ENCODE measurements around the gene TBC1D22B.
"Not testable (repeated sequence)": the region's sequence is repeated elsewhere in the genome, so short reads cannot be mapped to it uniquely, and the experiment has no call there.

TBC1D22B gene

DNA sequence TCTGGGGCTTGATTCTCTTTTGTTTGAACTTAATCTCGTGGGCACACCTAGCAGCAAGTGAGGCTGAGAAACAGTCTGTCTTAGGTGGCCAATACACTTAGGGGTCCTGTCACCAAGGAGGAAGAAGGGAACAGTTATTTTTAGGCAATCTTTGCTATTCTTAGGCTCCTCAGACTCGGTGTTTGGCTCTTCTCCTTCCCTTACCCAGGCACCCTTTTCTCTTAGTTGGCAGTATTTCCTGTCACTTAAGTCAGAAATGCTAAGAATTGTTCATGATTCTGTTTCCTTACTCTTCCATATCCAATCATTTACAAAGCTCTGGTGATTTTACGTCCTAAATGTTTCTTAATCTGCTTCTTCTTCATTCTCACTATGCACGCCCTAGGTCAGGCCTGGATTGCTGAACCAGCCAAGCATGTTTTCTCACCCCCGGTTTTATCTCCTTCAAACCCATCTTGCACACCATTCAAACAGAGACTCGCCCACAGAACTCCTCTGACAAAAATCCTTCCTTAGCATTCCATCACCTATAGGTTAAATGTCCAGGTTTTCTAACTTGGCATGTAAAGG lies 45.6 kb downstream of the TBC1D22B start:
- no peak for DNase-seq (ENCODE audit: low read depth in 2 of 2)

DNA sequence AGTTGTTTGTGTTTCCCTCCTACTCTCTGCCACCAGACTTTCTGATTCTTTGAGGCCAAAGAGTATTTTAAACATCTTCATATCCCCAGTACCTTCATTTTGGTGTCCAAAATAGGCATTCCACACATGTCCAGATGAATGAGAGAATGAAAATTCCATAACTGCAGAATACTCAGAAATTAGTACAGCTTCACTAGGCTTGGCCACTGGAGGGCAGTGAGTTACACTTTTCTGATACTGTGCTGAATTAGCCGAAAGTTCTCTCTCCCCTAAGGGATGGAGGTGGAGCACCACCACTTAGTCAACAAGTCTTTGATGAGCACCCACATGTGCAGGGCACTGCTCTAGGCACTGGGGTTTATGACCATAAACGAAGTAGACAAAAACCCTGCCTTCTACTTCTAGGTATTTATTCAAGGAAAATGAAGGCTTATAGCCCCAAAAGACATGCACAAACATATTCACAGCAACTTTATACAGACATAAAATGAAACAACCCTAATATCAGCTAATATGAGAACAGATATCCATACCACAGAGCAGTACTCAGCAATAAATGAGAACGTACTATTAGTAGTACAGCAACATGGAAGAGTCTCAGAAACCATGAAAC lies 46.4 kb downstream of the TBC1D22B start:
- no peak for DNase-seq (ENCODE audit: low read depth in 2 of 2)

DNA sequence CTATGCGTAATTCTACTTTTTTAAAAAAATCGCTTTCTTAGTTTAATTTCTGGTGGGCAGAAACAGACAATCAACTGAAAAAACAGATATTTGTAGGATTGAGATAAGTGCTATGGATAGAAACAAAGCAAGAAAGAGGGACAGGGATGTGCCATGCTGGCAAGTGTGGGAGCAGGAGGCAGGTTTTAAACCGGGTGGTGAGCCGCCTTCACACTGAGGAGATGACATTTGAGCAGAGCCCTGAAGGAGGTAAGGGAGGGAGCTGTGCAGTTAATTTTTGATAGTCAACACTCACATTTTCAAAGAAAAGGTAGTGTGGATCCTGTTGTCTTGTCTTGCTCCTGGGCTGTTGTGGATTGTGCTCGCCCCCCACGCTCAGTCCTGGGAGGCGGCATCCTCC lies 47.2 kb downstream of the TBC1D22B start:
- DNase-seq (ENCODE audit: low read depth in 2 of 2): no peak

DNA sequence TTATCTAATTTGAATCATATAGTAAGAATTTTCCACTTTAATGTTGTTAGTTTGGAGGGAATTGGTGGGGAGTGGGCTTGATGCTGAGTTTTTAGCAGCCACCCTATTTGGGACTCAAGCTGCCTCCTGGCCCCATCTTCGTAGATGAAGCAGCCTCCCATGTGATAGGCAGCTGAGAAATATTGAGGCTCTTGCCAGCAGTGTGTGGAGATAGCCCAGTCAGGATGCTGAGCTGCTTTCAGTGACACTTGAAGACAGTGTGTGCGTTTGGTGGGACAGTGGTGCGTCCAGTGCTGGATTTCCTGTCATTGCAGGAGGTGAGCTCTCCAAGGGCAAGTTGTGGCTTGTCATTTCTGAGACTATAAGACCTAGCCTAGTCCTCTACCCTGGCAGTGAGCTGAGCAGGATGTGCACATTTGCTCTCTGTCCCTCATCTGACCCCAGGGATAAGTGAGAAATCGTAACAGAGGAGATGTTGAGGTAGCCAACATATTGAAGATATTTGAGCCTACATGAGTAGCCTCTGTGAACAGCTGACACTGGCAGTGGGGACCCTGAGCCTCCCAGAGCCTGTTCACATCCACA lies 48.4 kb downstream of the TBC1D22B start:
- DNase-seq (ENCODE audit: low read depth in 2 of 2): no peak

DNA sequence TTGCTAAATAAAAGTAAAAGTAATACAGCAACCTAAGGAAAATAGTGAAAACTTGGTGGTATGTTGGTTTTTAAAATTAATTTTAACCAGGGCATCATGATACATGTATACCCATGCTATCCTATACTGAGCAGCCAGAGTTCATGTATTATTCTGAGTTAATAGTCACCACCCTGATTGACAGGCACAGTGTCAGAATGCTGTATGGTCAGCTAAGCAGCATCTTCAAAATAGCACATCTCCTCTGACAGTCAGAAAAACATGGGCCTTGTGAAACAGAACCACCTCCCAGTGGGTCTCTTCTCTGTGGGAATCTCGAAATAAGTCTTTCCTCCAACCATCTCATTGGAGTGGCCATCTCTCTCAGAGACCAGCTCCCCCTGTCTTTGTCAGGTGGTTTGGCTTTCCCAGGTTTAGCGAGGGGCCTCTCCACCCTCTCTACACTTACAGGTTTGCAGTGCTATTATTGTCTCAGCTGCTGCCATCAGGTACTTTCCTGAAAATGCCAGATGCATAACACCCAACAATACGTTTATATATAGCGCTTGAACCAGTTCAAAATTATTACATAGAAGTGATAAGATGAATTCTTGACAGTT lies 49.2 kb downstream of the TBC1D22B start:
- DNase-seq (ENCODE audit: low read depth in 2 of 2): no peak

DNA sequence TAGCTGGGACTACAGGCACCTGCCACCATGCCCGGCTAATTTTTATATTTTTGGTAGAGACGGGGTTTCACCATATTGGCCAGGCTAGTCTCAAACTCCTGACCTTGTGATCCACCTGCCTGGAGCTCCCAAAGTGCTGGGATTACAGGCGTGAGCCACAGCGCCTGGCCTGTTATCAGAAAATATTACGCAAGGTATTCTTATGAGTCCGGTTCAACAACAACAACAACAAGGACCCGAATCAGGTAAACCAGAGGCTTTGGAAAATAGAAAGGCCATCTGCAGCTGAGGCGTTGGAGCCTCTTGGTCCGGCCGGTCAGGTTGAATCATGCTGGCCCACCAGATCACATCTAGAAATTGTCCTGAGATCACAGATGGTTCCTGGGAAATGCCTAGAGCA lies 49.9 kb downstream of the TBC1D22B start:
- not testable (repeated sequence) for DNase-seq (ENCODE audit: low read depth in 2 of 2)

DNA sequence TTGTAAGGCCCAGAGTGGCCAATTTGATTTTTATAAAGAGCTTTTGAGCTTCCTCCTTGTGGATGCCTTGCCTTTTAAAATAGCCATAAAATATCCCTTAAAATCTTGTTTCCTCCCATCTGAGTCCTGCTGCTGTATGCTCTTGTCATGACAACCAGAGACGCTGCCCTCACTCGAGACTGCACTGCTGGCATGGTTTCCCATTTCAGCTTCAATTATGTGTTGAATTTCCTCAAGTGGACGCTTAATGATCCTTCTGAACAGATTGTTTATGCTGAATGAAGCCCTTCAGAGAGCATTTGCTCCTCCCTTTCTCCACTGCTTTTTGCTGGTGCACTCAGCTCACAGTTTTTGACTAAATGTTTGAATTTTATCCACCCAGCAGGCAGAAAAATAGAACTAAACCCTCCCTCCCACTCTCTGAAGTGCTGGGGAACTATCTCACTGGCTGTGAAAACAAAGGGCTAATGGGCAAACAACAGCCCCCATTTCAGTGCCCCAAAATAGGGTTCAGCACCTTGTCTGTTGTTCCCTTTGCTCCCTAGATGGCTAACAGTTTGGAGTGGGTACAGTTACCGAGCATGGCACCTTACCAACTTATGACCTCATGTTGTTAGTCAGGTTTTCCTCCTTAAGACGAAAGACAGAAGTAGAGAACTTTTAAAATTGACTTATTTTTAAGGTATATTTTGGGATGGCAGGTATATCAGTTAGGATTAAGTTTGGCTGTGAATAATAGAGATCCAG lies 50.7 kb downstream of the TBC1D22B start:
- no peak for DNase-seq (ENCODE audit: low read depth in 2 of 2)

DNA sequence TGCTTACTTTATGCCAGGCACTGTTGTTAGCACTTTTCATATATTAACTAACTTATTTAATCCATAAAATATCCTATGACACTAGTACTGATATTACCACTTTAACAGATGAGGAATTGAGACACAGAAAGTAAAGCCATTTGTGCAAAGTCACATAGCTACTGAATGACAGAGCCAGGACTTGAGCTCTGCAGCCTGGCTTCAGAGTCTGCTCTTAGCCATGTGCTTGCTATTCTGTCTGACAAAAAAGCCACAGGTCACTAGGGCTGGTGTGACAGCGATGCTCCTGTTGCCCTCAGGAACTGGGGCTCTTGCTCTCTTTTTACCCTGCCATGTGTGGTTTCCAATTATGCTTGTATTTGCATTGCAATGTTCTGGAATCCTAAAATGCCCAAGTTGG lies 51.5 kb downstream of the TBC1D22B start:
- DNase-seq (ENCODE audit: low read depth in 2 of 2): no peak

DNA sequence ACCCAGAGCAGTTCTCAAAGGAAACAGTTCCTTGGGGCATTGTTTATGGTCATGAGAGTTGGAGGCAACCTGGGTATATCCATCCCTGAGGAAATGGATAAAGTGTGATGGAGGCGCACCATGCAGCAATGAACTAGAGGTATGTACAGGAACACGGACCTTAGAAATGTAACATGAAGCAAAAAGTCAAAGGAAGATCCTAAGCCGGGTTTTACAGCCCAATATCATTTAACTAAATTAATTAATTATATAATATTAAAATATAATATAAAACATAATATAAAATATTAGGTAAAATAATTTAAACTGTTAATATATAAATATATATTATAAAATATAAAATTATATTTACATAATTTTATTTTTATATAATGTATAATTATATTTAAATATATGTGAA lies 52.1 kb downstream of the TBC1D22B start:
- DNase-seq (ENCODE audit: low read depth in 2 of 2): no peak

DNA sequence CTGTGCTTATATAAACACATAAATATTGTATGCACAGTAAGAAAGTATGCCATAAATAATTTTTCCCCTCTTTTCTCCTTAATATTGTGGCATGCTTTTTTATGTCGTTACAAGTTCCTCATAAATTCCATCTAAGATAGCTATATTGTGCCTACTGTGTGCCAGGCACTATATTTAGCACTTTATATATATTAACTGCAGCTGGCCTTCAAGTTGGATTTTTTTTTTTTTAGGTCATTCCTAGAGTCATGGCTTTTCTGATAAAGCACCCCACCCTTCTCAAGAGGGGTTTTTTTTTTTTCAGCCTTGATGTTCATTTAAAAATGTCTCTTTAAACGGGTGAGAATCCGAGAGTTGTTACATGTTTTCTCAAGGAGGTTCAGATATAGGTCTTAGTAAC lies 53.4 kb downstream of the TBC1D22B start:
- DNase-seq (ENCODE audit: low read depth in 2 of 2): no peak

DNA sequence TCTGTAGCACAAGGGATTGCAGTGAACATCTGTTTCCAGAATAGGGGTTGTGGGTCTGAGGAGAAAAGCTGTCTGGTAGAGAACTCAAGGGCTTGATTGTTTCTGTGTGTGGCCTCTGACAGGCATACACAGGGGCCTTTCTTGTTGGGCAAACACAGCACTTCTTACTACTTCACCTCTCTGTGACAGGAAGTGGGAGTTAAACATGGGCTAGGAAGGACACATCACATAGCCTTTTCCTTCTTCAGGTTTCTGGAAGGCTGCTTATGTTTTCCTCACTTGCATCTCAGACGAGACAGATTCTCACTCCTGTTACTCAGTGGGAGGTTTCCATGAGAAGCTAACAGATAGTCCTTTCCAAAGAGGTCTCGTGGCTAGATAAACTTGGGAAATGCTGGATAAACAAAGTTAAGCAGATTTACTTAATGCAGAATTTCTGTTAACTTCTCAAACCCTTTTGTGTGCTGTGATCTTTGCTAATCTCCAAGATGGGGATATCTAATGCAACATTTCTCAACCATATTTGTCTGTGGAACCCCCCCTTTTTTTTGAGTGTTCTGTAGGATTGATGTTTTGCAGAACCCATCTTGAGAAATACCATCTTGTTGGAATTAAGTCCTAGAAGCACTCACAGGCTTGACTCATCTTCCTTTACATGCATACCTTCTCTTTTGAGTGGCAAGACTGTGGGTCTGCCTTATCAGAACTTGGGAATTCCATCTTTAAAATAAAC lies 54.3 kb downstream of the TBC1D22B start:
- no peak for DNase-seq (ENCODE audit: low read depth in 2 of 2)

DNA sequence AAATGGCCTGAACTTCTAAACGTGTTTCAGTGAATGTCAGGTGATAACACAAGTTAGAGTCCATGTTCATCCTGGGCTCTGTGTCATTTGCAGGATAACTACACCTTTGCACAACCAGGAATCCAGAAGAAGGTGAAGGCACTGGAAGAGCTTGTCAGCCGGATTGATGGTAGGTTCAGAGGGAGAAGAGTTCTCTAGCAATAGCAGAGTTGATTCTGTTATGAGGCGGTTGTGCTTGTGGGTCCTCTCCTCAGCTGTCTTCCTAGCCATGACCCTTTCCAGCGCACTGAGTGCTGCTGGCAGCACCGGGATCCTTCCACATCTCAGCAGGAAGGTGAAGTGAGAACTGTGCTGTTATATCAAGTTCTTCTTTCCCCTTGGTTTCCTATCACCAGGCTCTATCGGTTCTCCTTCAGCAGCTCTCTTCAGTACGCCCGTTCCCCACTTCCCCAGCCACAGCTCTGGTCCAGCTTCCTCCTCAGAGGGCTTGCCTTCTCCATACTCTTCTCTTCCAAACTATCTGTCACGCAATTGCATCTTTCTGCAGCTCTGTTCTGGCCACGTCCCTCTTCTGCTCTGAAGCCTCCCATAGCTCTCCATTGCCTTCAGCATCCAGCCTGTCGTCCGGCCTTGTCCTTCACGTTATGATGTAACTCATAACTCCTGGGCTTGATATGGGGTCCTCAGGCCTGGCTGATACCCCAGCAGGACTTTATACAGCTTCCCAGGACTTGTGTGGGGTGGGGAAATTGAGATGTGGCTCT lies 56.3 kb downstream of the TBC1D22B start:
- DNase-seq (ENCODE audit: low read depth in 2 of 2): no peak

DNA sequence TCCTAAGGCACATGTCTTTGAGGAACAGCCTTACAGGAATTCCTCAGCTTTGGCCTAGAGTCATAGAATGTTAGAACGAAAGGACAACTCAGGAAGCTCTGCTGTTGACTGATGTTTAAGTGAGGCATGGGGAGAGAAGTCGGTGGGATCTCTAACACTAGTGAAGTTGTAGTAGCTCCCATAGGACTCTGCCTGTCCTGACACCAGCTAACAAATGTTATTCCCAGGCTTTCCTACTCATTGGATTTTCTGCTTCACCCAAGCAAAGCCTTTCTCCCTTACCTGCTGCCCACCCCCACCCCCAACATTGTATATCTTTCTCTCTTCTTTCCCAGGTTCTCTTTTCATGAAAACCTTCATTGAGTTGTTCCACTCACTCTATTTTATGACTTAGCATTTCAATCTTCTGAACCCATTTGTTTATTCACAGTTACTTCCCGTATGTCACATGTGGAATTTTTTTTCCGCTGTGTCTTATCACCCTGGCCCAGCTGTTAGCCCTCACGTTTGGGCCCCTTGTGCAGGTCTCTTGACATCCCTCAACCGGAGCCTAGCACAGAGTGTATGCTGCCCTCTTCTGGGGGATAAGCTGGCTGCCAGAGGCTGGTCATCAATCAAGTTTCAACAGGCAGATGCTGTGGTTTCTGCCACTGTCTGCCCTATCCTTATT lies 57.0 kb downstream of the TBC1D22B start:
- DNase-seq (ENCODE audit: low read depth in 2 of 2): peak in 1 of 2 donors; percentile 8

DNA sequence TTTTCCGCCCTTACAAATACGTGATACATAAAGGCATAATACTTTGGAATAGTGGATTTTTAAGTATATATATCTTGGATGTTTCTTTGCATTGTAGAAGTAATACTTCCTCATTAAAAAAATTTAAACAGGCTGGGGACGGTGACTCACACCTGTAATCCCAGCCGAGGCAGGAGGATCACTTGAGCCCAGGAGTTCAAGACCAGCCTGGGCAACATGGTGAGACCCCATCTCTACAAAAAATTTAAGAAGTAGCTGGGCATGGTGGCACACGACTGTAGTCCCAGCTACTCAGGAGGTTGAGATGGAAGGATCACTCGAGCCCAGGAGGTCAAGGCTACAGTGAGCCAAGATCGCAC lies 57.6 kb downstream of the TBC1D22B start:
- no peak for DNase-seq (ENCODE audit: low read depth in 2 of 2)

DNA sequence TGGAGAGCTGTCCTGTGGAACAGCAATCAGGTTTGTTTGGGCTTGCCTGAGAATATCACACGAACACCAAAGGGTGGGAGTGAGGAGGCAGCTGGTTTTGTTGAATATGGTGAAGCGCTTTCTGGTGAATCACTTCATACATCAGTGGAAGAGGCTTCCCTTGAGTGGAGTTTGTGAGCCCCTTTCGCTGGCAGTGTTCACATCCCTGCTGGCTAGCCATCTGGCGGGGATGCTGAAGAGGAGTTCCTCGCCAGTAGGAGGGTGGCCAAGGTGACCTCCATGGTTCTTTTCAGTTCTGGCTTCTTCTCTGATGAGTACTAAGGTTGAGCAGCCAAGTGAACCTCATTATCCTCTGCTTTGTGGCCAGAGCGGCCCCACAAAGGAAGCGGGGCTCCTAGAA lies 58.5 kb downstream of the TBC1D22B start:
- DNase-seq (ENCODE audit: low read depth in 2 of 2): no peak

DNA sequence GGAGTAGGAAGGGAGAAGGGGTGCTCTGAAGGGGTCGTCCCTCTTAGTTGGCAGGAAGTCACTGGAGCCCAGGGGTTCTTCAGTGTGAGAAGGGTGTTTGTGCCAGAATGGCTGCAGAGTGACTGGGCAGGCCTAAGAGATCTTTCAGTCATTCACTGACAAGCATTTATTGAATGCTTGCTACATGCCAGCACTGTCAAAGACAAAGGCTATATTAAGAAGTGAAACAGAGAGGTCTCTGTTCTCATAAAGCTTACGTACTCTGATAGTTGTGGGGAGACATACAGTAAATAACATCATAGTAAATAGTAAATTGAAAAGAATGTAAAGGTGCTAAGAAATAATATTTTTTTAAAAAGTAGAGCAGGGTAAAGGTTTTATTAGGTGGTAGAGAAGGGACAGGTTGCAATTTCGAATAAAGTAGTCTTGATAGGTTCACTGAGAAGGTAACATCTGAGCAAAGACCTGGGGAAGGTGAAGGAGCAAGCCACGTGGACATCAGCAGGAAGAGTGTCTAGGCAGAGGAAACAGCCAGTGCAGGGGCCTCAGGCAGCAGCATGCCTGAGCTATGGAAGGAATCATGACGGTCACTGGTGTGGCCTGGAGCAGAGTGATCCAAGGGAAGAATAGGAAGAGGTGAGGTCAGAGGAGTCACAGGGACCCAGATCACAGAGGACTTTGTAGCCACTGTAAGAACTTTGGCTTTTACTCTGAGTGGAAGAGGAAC lies 59.9 kb downstream of the TBC1D22B start:
- no peak for DNase-seq (ENCODE audit: low read depth in 2 of 2)

DNA sequence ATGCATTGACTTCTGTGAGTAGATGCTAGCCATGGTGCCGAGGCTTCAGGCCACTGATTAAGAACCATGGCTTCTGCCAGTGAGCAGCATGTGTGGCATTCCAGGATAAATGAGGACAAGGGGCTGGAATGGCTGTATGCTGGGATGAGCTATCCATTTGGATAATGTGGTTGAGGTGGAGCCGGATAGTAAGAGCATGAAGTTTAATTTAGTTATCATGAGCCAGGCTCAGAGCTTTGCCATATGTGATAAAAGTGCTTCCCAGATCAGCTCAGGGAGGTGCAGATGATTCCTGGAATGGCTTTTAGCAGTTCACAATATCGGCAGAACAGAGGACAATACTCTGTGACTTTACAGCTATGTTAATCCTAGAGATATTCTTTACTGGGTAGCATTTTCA lies 61.6 kb downstream of the TBC1D22B start:
- DNase-seq (ENCODE audit: low read depth in 2 of 2): no peak

DNA sequence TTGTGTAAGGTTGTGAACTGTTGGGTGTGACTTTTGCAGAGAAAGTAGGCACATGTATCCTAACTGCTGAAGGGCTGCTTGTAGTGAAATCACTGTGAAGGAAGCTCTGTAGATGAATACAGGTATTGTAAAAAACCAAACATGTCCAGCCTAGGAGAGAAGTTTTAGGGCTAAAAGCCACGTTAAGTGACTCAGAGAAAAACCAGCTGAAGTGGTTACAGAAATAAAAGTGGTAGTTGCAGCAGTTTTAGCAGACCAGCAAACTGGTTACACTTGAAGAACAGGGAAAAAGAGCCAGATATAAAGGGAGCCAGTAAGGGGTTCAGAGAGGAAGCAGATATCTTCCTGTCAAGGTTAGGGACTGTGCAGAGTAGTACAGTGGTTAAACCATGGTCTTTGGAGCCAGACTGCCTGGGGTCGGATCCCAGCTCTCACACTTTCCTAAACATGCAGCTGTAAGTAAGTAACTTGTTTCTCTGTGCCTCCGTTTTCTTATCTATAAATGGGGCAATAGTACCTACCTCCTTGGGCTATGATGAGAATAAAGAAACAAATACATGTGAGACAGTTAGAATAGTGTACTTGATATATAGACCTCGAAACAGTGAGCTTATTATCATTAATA lies 62.4 kb downstream of the TBC1D22B start:
- no peak for DNase-seq (ENCODE audit: low read depth in 2 of 2)

DNA sequence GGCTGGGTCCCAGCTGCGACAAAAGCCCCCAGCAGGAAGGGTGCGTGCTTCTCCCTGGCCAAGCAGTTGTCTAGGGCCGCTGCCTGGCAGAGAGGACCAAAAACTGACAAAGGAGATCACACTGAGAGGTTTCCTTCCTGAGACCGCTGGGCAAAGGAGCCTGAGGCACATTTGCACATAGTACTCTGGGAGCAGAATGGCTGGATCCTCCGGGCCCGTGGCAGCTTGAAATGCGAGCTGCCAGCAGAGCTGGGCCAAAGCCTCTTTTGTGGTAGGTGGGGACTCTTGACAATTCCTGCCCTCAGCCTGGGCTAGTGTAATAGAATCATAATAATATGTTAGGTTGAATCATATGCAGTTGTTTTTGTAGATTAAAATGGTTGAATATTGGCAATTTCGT lies 63.1 kb downstream of the TBC1D22B start:
- no peak for DNase-seq (ENCODE audit: low read depth in 2 of 2)

DNA sequence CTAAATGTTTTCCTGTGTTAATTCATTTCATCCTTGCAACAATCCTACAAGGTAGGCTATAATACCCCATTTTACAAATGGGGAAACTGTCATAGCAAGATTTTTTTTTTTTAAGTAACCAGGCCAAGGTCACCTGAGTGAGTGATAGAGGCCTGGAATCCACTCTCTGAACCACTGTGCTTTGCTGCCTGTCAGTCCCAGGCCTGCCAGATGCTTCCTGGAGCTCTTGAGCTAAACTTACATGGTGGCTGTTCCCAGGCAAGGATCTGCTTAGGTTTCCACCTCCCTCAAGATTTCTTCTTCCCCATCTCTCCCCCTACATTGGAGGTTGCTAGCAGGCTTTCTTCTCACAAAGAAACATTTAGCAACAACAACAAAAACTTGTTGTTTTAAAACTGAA lies 63.5 kb downstream of the TBC1D22B start:
- DNase-seq (ENCODE audit: low read depth in 2 of 2): no peak
